Activated CD4-positive, alpha-beta T cell treated with anti-CD3 and anti-CD28 coated beads, Interleukin-2, amount 50 U/mL, for 16 hours (primary cell): ENCODE results near the gene FAM20C.
A peak's percentile ranks its signal among the peaks of the same experiment; 100 is the strongest.
"Not testable (repeated sequence)": the region's sequence is repeated elsewhere in the genome, so short reads cannot be mapped to it uniquely, and the experiment has no call there.

Experiments used
- DNase-seq: peaks from one replicate; pipeline ENCODE4 v3.0.0-alpha.2; 2020

FAM20C gene

DNA sequence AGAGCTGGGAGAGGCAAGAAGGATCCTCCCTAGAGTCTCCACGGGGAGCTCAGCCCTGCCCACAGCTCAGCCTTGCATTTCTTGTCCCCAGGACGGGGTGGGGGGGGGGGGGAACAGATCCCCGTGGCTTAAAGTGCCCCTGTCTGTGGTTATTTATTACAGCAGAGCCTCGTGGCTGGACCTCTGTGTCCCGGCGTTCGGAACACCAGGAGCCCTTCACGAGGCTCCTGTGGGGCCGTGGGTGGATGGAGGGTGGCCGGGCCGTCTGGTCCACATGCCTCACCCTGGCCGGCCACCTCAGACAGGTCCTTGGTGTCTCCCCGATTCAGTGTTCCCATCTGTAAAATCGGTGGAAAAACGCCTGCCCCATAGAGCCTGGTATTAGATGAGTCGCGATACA is 37.9 kb downstream of the FAM20C start:
- DNase-seq: no peak

DNA sequence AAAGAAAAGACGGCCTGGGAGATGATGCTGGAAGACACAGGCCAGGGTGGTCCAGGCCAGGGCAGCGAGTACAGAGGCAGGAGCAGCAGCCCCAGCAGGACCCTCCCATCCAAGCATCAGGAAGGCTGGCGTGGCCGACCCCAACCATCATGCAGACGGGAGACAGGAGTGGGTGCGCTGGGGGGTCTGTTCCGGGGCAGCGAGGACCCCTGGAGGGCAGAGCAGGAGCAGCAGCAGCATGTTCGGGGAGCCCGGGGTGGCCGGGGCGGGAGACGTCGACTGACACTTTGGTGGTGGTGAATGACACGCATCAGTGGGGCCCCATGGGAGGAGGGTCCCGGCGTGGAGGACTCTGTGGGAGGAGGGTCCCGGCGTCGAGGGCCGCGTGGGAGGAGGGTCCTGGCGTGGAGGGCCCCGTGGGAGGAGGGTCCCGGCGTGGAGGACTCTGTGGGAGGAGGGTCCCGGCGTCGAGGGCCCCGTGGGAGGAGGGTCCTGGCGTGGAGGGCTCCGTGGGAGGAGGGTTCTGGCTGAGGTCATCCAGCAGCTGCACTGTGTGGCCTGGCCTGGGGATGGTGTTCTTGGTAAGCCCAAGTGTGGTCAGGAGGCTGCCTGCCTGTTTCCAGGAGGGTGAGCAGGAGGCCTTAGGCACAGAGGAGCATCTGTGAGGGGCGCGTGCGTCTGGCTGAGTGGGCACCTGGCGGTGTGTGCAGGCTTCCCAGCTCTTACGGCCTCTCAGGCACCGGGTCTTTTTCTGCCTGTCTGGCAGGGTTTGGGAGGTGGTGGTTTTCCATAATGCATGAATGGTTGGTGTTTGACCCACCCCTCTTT is 38.9 kb downstream of the FAM20C start:
- no peak for DNase-seq

DNA sequence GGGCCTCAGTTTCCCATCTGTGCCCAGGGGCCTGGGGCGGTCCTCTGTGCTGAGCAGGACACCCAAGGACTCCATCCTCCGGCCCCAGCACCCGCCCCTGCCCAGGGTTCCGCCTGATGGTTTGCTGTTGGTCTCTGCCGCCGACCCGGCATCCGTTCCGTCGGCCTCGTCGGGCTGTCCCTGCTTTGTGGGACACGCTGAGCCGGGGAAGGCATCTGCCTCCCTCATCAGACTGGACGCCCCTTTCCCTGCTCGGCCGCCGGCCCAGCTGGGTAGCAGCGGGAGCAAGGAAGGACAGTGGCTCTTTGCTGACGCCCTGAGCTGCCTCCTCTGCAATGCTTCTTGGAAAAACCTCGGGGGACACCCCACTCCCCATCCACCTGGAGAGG is 39.5 kb downstream of the FAM20C start:
- DNase-seq: no peak

DNA sequence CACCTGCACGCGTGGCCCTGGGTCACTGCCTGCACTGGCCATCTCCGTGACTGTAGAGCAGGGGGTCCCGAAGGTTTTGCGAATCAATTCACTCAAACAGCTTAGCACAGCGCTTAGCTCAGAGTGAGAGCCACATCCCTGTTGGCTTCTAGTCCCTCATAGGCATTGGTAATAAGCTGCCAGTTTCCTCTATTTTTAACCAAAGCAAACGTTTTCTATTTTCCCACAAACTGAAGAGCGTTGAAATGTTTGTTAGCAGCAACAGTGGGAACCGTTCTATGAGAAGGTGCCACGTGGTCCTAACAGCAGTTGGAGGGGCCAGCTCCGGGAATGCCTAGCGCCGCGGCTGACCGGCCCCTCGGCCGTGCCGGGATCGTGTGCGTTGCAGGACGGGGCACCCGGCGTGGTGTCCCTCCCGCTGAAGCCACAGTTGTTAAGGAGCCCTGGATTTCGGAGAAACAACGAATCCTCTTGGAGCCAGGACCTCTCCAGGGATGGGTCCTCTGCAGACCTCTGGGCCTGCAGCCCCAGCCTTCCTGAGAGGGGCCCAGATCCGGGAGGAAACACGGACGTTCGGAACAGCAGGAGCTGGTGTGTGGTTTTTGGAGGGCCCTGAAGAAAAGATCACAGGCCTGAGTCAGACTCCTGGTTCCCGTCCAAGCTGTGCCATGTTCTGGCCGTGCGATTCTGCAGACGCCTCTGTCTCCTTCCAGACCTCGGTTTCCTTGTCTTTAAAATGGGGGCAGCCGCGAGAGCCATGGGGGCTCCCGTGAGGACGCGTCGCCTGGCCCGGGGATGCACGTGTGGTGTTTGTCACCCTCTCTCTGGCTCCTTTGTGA is 40.3 kb downstream of the FAM20C start:
- no peak for DNase-seq

DNA sequence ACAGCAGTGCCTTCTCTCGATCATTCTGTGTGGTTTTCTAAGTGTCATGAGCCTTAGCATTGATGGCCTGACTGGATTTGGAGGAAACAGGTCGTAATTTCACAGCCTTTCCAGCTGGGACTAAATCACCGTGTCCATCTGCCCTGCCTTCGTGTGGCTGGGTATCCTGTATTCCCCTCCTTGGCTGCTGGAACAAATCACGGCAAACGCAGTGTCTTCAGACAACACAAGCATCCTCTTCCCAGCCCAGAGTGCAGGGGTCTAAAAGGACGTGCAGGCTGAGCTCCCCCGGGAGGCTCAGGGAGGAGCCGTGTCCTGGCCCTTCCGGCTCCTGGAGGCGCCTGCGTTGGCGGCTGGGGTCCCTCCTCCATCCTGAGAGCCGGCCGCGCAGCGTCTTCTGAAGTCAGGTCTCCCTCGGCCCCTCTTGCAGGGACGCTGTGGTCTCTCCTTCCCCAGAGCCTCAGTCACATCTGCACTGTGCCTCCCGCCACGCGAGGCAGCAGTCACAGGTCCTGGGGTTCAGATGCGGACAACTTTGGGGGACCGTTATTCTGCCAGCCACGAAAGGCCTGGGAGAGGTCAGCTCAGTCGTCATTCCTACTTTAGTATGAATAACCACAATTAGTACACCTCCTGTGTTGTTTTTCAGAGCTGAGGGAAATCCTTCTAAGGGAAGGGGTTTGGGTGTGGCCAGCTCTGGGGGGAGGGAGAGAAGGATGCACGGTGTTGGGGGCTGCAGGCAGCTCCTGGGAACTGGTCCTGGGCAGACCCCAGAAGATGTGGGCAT is 41.1 kb downstream of the FAM20C start:
- no peak for DNase-seq

DNA sequence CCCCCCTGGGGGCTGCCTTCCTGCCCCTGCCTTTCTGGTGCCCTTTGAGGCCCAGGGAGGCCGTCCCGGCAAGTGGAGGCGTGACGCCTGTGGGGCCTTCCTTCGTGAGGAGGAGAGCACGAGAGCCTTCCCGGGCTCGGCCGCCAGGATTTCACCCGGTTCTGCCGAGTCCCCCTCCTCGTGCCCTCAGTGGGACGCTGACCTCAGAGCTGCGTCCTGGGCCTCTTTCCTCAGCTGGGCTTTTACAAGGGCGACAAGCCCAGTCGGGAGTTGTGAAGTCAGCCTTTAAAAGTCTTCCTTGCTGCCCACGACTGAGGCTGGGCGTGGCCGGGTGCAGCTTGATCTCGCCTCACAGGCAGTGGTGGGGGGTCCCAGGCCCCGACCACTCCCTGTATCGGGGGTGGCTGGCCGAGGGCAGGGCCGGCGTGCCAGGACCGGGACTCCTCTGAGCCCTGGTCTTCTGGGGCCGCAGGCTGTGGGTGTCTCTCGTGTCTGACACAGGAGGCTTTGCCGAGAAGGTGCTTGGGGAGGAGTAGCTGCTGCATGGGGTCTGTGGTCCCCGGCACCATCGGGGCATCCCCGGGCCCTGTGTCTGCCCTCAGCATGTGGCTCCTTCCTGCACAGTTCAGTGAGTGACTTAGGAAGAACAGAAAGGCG is 41.8 kb downstream of the FAM20C start:
- DNase-seq: no peak

DNA sequence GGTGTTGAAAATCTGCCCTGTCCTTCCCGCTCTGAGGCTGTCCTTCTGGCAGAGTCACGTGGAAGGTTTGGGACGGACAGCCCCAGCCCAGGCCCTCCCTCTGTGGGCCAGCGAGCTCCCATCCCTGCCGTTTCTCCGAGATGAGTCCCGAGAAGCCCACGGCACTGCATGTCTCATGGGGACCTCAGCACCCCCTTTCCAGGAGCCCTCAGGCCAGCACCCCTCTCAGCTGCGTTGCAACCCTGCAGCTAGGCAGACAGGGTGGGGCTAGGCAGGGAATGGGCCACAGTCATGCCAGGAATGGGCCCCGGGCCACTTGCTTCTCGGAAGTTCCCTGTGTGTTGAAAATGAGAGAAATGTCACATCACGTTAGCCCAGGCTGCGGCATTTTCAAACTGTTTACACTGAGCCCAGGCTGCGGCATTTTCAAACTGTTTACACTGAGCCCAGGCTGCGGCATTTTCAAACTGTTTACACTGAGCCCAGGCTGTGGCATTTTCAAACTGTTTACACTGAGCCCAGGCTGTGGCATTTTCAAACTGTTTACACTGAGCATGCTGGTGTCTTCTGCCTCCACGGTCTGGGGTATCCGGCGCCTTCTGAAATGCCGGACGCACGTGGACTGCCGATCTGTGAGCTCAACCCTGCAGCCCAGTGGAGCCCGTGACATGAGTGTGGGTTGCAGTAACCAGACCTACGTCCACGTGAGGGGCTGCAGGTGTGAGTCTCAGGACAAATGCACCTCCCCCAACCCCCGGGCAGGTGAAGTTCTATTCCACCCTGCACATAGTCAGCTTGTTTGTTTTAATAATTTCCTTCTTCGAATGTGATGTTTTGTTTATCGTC is 42.6 kb downstream of the FAM20C start:
- DNase-seq: no peak

DNA sequence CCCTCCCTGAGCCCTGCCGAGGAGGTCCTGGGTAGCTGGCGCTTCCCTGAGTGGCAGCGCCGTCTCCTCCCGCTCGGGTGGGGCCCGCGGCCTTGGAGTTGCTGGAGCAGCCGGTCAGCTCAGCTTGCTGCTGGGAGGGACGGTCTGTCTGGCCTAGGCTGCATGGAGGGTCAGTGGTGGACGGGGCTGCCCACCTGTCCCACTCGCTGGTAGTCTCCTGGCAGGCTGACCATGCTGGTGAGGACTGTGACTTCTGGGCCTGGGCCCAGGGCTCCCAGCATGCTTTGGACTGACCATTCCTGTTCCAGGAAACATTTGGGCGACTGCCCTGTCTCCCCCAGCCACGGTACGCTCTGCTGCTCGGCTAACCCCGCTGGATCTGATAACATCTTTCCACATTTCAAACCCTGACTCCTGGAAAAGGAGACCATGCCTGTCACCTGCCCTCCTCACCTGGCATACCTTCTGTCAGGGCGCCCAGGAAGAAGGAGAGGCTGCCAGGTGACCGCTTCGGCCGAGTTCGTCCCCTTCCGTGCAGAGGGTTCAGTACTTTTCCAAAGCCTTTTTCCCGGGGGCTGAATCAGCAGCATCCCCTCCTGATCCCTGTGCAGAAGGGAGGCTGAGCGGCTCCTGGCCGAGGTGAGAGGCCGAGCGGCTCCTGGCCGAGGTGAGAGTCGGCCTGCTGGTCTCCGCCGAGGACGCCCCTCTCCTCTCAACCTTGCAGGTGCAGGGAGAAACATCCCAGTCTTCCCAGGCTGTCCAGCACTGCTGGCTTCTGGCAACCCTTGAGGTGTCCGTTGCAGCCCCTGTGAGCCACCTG is 43.4 kb downstream of the FAM20C start:
- no peak for DNase-seq

DNA sequence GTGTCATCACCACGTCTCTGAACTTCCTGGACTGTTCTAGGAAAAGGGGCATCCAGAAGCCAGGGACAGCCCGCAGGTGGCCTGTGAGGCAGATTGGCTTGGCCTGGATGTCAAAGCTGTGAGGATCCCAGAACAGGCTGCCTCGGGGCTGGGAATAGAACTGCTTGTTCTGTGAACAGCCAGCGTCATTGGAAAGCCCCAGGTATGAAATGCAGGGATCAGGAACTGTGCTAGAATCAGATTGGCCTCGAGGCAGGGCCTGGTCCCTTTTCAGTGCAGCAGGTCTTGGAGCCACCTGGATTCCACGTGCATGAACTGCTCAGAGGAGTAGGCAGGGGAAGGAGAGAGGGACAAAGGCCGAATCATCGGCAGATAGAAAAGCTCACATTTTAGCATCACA is 44.6 kb downstream of the FAM20C start:
- no peak for DNase-seq

DNA sequence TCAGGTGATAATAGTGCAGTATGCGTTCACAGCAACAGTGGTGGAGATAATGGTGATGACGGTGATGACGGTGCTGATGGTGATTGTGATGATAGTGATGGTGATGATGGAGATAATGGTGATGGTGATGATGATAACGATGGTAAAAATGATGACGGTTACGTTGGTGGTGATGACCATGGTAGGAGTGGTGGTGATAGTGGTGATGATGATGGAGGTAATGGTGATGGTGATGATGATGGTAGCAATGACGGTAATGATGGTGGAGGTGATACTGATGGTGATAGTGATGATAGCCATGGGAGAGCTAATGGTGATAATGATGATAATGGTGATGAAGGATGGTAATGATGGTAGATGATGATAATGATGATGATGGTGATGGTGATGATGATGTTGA is 45.0 kb downstream of the FAM20C start:
- DNase-seq: no peak

DNA sequence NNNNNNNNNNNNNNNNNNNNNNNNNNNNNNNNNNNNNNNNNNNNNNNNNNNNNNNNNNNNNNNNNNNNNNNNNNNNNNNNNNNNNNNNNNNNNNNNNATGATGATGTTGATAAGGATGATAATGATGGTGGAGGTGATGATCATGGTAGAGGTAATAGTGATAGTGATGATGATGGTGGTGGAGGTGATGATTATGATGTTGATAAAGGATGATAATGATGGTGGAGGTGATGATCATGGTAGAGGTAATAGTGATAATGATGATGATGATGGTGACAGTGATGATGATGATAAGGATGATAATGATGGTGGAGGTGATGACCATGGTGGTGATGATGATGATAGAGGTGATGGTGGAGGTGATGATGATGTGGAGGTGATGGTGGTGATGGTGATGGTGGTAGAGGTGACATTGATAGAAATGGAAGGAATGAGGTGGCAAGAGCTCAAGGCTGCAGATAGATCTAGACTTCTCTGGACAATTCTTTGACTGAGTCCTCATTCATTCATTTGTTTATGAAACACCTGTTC is 47.8 kb downstream of the FAM20C start:
- no peak for DNase-seq

DNA sequence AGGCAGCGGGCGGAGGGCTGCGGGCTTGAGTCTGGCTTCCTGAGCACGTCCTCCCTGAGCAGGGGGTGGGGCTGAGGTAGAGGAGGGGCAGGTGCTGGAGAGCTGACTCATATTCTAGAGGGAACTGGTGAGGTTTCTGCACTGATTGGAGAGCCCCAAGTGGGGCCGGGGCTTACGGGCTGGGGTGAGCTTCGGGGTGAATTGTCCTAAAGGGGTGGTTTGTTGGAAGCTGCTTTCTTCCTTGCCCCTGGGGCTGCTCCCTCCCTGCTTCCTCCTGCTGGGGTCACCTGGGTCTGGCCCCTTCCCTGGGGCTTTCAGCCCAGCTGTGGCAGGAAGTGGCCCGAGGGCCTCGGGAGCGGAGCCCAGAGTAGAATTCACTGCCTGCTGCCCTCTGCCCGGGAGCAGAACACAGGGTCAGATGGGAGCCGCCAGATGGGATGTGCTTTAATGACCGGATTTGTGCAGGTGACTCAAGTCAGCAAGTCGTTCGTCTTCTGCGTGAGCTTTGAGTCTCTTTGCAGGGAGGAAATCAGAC is 48.6 kb downstream of the FAM20C start:
- DNase-seq: peak; percentile 1

DNA sequence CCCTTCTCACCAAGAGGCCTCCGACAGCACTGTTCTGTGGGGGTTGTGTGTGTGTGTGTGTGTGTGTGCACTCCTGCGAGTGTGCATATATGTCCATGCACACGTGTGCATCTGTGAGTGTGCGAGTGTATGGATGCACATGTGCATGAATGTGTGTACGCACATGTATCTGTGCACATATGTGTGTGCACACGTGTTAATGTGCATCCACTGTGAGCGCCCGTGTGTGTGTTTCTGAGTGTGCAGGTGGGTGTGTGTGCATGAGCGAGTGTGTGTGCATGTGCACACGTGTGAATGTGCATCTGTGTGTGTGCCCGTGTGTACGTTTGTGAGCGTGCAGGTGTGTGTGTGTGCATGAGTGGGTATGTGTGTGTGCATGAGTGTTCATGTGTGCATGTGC is 49.1 kb downstream of the FAM20C start:
- no peak for DNase-seq

DNA sequence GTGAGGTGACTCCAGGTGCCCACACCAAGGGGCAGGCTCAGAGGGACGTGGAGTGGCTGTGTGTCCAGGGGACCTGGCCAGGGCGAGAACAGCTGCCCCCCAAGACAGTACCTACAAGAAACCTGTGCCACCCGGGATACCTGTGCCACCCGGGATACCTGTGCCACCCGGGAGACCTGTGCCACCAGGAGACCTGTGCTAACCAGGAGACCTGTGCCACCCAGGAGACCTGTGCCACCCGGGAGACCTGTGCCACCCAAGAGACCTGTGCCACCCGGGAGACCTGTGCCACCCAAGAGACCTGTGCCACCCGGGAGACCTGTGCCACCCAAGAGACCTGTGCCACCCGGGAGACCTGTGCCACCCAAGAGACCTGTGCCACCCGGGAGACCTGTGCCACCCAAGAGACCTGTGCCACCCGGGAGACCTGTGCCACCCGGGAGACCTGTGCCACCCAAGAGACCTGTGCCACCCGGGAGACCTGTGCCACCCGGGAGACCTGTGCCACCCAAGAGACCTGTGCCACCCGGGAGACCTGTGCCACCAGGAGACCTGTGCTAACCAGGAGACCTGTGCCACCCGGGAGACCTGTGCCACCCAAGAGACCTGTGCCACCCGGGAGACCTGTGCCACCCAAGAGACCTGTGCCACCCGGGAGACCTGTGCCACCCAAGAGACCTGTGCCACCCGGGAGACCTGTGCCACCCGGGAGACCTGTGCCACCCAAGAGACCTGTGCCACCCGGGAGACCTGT is 50.6 kb downstream of the FAM20C start:
- not testable (repeated sequence) for DNase-seq

DNA sequence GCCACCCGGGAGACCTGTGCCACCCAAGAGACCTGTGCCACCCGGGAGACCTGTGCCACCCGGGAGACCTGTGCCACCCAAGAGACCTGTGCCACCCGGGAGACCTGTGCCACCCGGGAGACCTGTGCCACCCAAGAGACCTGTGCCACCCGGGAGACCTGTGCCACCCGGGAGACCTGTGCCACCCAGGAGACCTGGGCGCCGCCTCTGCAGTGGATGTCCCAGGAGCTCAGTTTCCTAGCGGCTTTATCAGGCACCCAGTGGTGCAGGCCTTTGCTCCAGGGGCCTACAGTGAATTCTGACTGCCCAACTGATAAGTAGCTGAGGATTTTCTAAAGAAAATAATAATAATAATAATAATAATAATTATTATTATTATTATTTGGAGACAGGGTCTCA is 51.2 kb downstream of the FAM20C start:
- not testable (repeated sequence) for DNase-seq

DNA sequence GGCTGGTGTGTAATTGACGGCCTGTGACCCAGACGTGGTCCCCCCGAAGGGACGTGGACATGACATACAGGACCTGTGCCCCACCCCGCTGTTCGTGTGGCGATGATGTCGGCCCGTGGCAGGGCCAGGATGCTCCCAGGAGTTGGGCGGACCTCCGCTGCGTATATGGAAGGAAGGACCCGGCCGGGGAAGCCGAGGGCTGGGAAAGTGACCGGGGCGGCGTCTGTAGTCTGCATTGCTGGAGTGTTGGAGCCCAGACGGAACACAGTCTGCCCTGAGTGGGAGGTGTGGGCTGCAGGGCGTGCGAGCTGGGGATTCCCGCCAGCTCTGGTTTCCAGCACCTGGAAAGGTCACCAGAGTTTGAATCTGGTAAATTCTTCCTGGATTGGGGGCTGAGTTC is 52.6 kb downstream of the FAM20C start:
- DNase-seq: no peak

DNA sequence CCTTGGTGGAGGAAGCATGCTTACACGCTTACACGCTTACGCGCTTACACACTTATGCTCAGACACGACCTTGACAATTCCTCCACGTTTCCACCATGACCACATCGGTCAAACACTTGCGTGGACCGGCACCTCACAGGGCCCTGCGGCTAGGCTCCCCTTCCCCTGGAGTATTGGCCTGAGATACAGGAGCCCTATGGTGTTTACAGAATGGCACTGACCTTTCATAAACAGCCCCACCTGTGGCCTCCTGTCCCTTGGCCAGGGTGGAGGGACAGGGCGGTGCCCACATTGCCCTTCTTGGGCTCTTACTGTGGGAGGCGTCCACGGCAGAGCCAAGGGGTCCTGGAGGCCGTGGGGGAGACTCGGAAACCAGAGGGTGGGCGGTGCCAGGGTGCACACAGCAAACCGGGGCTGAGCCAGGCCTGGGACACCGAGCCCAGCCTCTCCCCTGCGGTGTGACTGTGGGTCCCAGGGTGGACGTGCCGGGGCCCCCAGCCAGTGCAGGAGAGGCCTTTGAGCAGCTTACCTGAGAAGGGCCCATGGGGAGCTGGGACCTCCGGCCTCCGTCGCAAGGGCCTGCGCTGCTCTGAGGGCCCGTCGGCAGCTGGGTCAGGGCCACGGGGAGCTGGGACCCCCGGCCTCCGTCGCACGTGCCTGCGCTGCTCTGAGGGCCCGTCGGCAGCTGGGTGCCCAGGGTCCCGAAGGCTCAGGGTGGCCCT is 53.4 kb downstream of the FAM20C start:
- no peak for DNase-seq

DNA sequence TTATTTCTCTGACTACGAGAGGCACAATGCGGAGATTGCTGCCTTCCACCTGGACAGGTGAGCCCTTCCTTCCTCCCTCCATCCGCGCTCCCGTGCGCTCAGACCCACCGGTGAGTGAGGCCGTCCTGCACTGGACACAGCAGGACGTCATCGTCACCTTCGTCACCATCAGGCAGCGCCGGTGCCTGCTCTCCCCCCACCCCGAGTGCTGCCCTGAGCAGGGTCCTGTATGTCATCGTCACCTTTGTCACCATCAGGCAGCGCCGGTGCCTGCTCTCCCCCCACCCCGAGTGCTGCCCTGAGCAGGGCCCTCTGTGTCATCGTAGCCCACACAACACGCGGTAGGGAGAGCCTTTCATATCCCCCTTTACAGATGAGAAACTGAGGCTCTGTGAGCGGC is 54.1 kb downstream of the FAM20C start:
- no peak for DNase-seq

DNA sequence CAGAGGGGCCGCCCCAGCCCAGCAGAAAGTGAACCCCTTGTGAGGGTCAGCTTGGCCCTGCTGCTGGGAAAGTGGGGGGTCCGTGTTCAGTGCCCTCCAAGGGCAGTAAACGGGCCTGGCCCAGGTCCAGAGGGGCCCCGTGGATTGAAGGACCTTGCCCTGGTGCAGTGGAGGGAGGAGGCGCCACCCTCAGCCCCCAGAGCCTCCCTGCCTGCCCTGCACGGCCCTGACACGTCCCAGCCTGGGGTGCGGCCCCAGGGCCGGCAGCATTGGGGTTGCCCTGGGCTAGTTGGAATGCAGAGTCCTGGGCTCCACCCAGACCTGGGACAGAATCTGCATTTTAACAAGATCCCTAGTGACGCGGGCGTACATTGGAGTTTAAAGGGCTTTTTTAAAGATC is 54.8 kb downstream of the FAM20C start:
- no peak for DNase-seq
